Suprapubic skin (tissue), 4 donors: ENCODE measurements around the gene CCBE1.

Source experiments
- EP300 ChIP-seq: sonication (generic); formaldehyde crosslinking; IDR thresholded peaks from one replicate; pipeline ENCODE4 v1.6.1; 2017; ENCODE audit warnings: antibody characterized with exemption
- POLR2A ChIP-seq, 2 donors: fragments of 450-650 bp; IDR thresholded peaks; one replicate each; pipeline ENCODE4 v1.6.1; 2017; ENCODE audit warnings: antibody characterized with exemption in 2 of 2, mild to moderate bottlenecking in 2 of 2, moderate library complexity in 2 of 2
- POLR2AphosphoS5 ChIP-seq, 3 donors: sonication (generic); formaldehyde crosslinking; IDR thresholded peaks; one replicate each; pipeline ENCODE4 v1.6.1; 2017; ENCODE audit warnings: antibody characterized with exemption in 3 of 3

GRCh38 chr18:59382383-59382782 is 314.8 kb downstream of the CCBE1 start:
- no peak for TF ChIP-seq POLR2A (IDR thresholded peaks at IDR 0.05)
- TF ChIP-seq EP300 = no peak
- TF ChIP-seq POLR2AphosphoS5 (IDR thresholded peaks at IDR 0.05) = no peak
